Suprapubic skin (tissue), 4 donors: ENCODE data around the gene TRIM65.

ENCODE experiments used
- EP300 ChIP-seq: sonication (generic); formaldehyde crosslinking; IDR thresholded peaks from one replicate; pipeline ENCODE4 v1.6.1; 2017; ENCODE audit warnings: antibody characterized with exemption
- POLR2A ChIP-seq, 2 donors: fragments of 450-650 bp; IDR thresholded peaks; one replicate each; pipeline ENCODE4 v1.6.1; 2017; ENCODE audit warnings: antibody characterized with exemption in 2 of 2, mild to moderate bottlenecking in 2 of 2, moderate library complexity in 2 of 2
- POLR2AphosphoS5 ChIP-seq, 3 donors: sonication (generic); formaldehyde crosslinking; IDR thresholded peaks; one replicate each; pipeline ENCODE4 v1.6.1; 2017; ENCODE audit warnings: antibody characterized with exemption in 3 of 3

DNA sequence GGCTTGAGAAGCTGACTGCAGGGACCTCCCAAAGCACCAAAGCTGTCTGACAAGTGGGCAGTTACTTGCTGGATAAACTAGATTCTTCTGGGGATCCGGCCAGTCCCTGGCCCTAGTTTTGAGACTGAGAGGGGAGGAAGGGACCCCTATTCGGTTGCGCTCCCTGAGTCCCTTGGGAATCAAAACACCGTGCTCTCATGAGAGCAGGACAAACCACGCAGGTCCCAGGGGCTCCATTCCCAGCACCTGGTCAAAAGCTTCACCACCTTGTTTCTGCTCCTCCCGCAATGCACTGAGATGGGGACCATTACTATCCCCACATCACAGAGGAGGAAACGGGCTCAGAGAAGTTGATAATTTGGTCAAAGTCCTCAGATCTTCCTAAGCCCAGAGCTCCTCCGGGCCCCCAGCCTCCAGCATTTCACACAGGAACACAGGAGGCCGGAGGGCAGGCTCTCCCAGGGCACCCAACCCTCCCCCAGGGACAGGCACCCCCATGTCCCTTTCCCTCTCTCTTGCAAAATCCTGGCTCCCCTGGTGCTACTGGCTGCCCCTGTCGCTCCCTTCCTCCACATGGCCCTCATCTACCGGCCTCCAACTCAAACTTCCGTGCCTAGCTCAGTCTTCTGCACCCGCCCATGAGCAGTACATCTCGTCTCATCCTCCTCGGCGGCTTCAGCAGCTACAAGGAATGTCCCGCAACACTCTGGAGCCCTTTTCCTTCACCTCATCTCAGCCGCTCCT lies 3.3 kb downstream of the TRIM65 start:
- no peak for TF ChIP-seq POLR2A (IDR thresholded peaks at IDR 0.05)
- no peak for TF ChIP-seq EP300
- TF ChIP-seq POLR2AphosphoS5 (IDR thresholded peaks at IDR 0.05): no peak
